Motor neuron (in vitro differentiated cells): ENCODE measurements around the gene MAPRE2. TPM values are rescaled to one million over a fixed set of nuclear protein-coding genes. Genes with fewer than 3 reads are reported as not detected.
"Not testable (repeated sequence)": the region's sequence is repeated elsewhere in the genome, so short reads cannot be mapped to it uniquely, and the experiment has no call there.

Experiments
- ATAC-seq, 8 experiments: fragments of 200-7000 bp; cut with Tn5 transposase; replicated peaks in 6 of 8; 2 replicates each; pipeline ENCODE4 v1.8.0; 2021; ENCODE audit warnings: mild to moderate bottlenecking in 8 of 8, moderate library complexity in 8 of 8
- H3K27ac ChIP-seq, 2 donors: fragments of 250-450 bp; sonication (Bioruptor Pico); 2 replicates each; pipeline ENCODE4 v1.9.0; 2021; ENCODE audit warnings: antibody characterized with exemption in 2 of 2, mild to moderate bottlenecking in 2 of 2, moderate library complexity in 1 of 2
- H3K4me1 ChIP-seq, 2 donors: fragments of 250-450 bp; sonication (Bioruptor Pico); replicated peaks in 1 of 2; 2 replicates each; pipeline ENCODE4 v1.6.1; 2021; ENCODE audit warnings: antibody characterized with exemption in 2 of 2, mild to moderate bottlenecking in 2 of 2, moderate library complexity in 1 of 2
- H3K4me3 ChIP-seq, 5 donors: fragments of 250-450 bp; sonication (Bioruptor Pico); 2 replicates each; pipeline ENCODE4 v1.9.0; 2021; ENCODE audit warnings: antibody characterized with exemption in 5 of 5, mild to moderate bottlenecking in 5 of 5, moderate library complexity in 4 of 5
- WGBS, 10 experiments: fragments of 450-650 bp; shearing (Covaris generic); methylation state at CpG; one replicate each; pipeline ENCODE4 v1.0.0; 2022; 5-methylcytosine and 5-hydroxymethylcytosine counted together
- in situ Hi-C, 9 experiments: fragments of 400-800 bp; cut with MboI; loops; one replicate each; pipeline ENCODE4 v1.15.0; 2021; ENCODE audit warnings: low sequenced_read_pairs in 9 of 9, low pct_unique_long_range_greater_than_20kb in 2 of 9; ENCODE audit not compliant: unreplicated experiment in 9 of 9
- total RNA-seq, 8 experiments: library from RNA; unstranded; fragments of 300-600 nt; gene quantifications; 2 replicates each; pipeline versions ENCODE4 v1.2.3 to v1.2.4, GENCODE V29; 2022

MAPRE2 gene
- total RNA-seq, 8 experiments from 2014 or later: 24.7 to 88.2 (median 67.2) TPM

DNA sequence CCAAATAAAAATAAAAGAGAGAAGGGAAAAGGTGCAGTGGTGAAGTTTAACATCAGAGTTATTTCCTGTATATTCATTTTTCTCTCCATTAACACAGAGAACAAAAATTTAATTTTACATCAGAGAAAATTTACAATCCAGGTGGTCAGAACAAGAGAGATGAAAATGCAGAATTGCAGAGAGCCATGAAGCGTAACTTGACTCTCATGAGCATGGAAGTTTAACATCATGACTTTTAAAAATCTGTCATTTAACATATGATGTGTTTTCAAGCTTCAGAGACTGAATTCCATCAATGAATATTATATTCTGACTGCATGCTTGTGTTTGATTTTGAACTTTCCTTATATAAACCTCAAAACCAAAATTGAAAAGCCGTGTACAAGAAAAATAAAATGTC lies 120.3 kb downstream of the MAPRE2 start:
- peak in 3 of 8 experiments; percentile 52 to 58 (median 53) for ATAC-seq
- 24 to 100% (median 76%) methylated on average over 1 to 2 of the region's 2 CpGs for WGBS, 10 experiments
- no peak overlapping the region for H3K27ac ChIP-seq
- H3K4me3 ChIP-seq: no peak overlapping the region
- peaks cover 2 to 4% of the 10 kb centered on the region in 2 donors for H3K4me1 ChIP-seq
- in situ Hi-C loops: no loop called here

DNA sequence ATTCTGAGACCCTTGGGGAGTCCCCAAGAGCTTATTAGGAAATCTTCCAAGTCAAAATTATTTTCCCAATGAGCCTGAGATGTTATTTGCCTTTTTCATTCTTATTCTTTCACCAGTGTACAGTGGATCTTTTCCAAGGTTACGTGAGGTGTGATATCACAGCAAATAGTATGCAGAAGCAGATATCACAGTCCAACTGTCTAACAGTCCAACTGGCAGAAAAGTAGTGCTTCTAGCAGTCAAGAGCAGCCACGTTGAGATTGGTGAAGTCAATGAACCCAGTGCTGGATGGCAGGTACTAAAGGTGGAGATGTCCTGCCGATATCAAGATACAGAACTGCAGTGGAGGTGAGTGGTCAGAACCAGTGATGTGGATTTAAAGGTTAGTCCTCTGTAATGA lies 120.7 kb downstream of the MAPRE2 start:
- ATAC-seq: no peak
- in situ Hi-C loops: no loop called here
- H3K27ac ChIP-seq: no peak overlapping the region

DNA sequence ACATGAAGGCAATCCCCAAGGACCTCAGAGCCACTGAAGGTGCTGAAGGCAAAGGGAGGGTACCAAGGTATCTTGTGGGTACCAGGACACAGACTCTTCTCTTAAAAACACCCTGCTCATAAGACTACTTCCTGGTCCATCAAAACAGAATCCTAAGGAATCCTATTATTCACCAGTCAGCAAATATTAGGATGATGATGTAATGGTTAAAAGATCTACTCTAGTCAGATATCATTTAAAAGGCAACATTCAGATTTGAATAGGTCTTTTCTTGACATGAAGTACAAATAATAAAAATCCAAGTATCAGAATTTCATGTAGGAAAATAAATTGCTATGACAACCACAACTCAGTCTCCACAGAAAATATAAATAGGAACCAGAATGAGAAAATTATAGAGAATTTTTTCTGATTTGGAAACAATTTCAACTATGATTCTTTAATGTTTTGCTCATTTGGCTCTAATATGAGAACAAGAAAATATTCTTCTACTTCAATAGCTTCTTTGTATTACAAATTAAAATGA lies 121.9 kb downstream of the MAPRE2 start:
- no peak for ATAC-seq
- in situ Hi-C loops: no loop called here
- Histone ChIP-seq H3K27ac (no peak overlapping the region), H3K4me1 (peaks cover 2 to 4% of the 10 kb centered on the region in 2 donors), H3K4me3 (no peak overlapping the region)

More for the DNA sequence above, 120.7 kb downstream of the MAPRE2 start:
- 14 to 100% (median 71%) methylated on average over 1 to 3 of the region's 3 CpGs; no CpG with 5 or more reads in 1 of the 10 experiments for WGBS, 10 experiments
- no peak overlapping the region for H3K4me3 ChIP-seq
- peaks cover 2 to 4% of the 10 kb centered on the region in 2 donors for H3K4me1 ChIP-seq

DNA sequence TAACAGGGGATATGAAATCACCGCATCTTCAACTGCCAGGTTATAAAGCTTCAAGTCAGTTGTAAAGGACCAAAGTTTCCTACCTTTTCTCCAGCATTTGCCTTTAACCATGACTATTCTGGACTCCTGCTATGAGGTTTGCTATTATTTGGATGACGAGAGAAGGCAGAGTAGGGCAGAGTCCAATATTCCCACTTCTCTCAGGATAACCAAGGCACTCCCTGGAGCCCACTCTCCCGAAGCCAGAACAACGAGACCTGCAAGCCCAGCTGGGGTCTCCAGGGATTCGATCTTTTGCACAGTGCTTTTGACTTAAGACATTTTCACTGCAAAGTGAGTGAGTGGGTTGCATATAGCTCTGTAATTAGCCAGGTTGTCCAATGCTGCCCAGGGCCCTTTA lies 122.5 kb downstream of the MAPRE2 start:
- Histone ChIP-seq H3K4me1 (peaks cover 2 to 4% of the 10 kb centered on the region in 2 donors), H3K4me3 (no peak overlapping the region), H3K27ac (no peak overlapping the region)
- WGBS, 10 experiments: 8 to 100% (median 90%) methylated on average over 1 to 5 of the region's 5 CpGs; no CpG with 5 or more reads in 3 of the 10 experiments
- in situ Hi-C loops: no loop called here
- no peak for ATAC-seq

DNA sequence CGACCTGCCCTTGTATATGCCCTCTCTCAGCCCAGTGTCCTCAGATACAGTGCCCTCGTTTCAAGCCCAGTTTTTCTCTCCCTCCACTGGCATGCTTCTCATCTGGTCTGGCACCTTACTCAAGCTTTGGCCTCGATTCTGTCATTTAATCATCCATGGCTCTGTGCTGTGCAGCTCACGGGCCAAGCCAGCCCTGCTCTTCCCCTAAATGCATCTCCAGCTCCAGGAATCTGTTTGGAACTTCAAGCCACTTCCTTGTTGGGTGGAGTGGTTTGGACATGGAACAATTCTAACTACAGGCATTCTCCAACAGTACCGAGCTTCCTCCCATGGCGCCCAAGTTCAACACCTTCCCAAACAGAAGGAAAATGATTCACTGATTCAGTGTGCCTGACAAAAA lies 122.9 kb downstream of the MAPRE2 start:
- no peak overlapping the region for H3K27ac ChIP-seq

DNA sequence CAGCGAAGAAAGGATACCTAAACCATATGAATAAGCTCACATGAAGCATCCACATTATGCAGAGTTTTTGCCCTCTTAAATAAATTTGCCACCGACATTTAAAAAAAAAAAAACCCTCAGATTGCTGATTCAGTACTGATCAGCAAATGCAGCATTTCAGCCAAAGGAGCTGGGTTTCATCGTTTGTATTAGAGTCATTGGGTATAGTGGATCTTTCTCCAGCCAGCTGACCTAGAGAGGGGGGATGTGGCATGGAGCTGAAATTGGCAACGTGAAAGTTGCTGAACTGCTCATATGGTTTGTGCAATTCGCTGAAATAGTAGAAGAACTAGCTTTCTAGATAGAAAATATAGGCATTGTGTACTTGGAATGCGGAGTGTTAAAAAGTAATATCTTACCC lies 126.1 kb downstream of the MAPRE2 start:
- peaks cover 2 to 4% of the 10 kb centered on the region in 2 donors for H3K4me1 ChIP-seq
- H3K27ac ChIP-seq: no peak overlapping the region
- ATAC-seq: peak in 3 of 8 experiments; percentile 33 to 61 (median 59)
- WGBS, 10 experiments: 28 to 88% (median 74%) methylated on average over 1 to 6 of the region's 6 CpGs
- no peak overlapping the region for H3K4me3 ChIP-seq
- in situ Hi-C loops: no loop called here

More for the DNA sequence above, 122.9 kb downstream of the MAPRE2 start:
- 12 to 100% (median 80%) methylated on average over 1 to 5 of the region's 6 CpGs; no CpG with 5 or more reads in 1 of the 10 experiments for WGBS, 10 experiments
- Histone ChIP-seq H3K4me1 (peaks cover 2 to 4% of the 10 kb centered on the region in 2 donors), H3K4me3 (no peak overlapping the region)
- in situ Hi-C loops: no loop called here
- peak in 2 of 8 experiments; percentile 53 to 58 for ATAC-seq

DNA sequence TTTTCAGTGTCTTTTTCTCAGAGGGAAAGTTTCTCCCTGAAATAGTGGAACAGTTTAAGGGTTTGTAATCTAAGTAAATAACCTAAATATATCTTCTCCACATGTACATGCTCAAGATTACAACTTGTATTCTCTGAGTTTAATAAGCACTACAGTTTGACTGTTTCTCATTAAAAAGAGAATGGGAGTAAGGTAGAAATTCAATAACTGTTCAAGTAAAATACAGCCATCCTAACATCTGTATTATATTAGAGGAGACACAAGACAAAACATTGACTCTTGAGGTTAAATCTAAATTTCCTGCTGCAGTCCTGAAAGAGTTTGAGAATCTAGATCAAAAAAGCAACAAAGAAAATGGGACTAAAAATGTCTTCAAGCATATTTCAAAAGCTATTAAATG lies 126.6 kb downstream of the MAPRE2 start:
- Histone ChIP-seq H3K4me3 (no peak overlapping the region), H3K27ac (no peak overlapping the region), H3K4me1 (peaks cover 2 to 4% of the 10 kb centered on the region in 2 donors)
- in situ Hi-C loops: no loop called here
- ATAC-seq: no peak

DNA sequence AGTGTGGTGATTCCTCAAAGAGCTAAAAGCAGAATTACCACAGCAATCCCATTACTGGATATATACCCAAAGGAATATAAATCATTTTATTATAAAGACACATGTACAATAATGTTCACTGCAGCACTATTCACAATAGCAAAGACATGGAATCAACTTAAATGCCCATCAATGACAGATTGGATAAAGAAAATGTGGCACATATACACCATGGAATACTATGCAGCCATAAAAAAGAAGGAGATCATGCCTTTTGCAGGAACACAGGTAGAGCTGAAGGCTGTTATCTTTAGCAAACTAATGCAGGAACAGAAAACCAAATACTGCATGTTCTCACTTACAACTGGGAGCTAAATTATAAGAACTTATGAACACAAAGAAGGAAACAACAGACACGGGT lies 129.1 kb downstream of the MAPRE2 start:
- H3K4me3 ChIP-seq, in situ Hi-C loops: not testable (repeated sequence)

DNA sequence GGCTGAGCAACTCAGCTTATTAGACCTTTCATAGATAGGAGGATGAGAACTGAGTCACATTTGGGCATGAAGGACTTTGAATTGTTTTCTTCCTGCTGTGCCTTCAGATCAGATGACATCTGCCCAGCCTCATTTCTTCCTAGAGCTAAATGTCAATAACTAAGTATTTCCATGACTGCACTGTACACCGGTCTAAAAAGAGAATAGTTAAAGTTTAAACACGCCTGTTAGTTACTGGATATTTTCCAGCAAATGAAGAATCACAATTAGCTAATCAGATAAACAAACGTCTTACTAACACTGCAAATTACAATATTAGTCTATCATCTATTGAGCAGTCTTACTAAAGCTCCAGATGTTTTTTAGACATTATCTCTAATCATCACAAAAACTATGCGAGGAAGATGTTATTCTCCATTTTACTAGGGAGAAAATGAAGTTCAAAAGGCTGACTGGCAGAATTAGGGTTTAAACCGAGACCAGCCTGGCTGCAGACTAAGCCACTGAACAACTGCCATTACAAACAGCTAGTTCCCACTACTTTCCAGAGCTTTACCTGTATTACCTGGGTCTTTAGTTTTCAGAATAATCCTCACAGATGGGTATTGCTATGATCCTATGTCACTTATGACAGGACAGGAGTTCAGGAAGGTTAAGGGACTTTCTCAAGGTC lies 130.2 kb downstream of the MAPRE2 start:
- in situ Hi-C loops: no loop called here
- Histone ChIP-seq H3K4me1 (peaks cover 2 to 4% of the 10 kb centered on the region in 2 donors), H3K4me3 (no peak overlapping the region), H3K27ac (no peak overlapping the region)
- WGBS, 10 experiments: 3 to 86% (median 67%) methylated on average over 3 to 5 of the region's 5 CpGs; no CpG with 5 or more reads in 1 of the 10 experiments
- peak in 2 of 8 experiments; percentile 18 to 46 for ATAC-seq

More for the DNA sequence above, 129.1 kb downstream of the MAPRE2 start:
- H3K4me1 ChIP-seq, ATAC-seq, H3K27ac ChIP-seq: not testable (repeated sequence)
- WGBS, 10 experiments: 0 to 100% (median 90%) methylated on average over 1 of the region's 1 CpG; no CpG with 5 or more reads in 2 of the 10 experiments

DNA sequence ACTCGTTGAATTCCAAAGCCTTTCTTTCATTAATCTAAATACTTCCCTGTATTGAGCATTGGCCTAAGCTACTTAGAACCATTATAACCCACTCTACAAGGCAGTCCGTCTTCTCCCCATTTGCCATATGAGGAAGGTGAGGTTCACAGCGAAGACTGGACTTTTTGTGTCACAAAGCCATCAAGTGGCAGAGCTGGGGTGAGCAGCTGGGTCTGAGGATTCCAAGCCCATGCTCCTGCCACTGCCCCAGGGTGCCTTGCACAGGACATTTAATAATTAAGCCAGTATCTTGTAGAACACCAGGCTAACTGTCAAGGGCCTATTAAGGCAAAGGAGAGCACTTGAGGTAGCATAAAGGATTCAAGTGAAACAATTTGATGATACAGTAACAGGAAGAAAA lies 130.8 kb downstream of the MAPRE2 start:
- in situ Hi-C loops: no loop called here
- no peak overlapping the region for H3K4me3 ChIP-seq
- H3K4me1 ChIP-seq: peaks cover 2 to 4% of the 10 kb centered on the region in 2 donors
- H3K27ac ChIP-seq: no peak overlapping the region
- WGBS, 10 experiments: 80 to 100% (median 89%) methylated on average over 1 to 3 of the region's 3 CpGs; no CpG with 5 or more reads in 2 of the 10 experiments
- ATAC-seq: no peak

DNA sequence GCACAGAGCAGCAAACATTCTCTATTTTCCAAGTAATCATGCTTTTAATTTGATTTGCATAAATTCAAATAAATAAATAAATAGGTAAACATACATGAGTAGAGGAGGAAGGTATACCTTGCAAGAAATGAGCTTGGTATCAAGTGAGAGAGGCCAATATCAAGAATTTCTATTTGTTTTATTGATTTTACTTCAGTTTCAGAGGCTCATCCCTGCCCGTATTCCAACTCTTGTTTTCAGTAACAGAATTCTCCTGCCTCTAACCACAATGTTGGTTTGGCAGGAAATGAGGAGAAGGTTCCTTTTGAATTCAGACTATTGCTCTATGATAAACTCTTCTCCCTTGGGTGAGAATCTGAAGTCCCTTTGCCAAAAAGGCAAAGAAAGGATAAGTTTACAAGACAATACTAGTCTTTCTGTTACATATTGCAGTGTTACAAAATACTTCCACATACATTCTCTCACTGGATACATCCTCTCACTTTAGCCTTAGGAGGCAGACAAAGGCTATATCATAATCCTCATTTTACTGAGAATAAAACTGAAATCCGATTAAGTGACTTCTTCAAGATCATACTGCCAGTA lies 131.3 kb downstream of the MAPRE2 start:
- Histone ChIP-seq H3K4me1 (peaks cover 2 to 4% of the 10 kb centered on the region in 2 donors), H3K27ac (no peak overlapping the region), H3K4me3 (no peak overlapping the region)
- no peak for ATAC-seq
- in situ Hi-C loops: no loop called here
- 58 to 100% (median 73%) methylated on average over 1 to 2 of the region's 2 CpGs; no CpG with 5 or more reads in 1 of the 10 experiments for WGBS, 10 experiments

DNA sequence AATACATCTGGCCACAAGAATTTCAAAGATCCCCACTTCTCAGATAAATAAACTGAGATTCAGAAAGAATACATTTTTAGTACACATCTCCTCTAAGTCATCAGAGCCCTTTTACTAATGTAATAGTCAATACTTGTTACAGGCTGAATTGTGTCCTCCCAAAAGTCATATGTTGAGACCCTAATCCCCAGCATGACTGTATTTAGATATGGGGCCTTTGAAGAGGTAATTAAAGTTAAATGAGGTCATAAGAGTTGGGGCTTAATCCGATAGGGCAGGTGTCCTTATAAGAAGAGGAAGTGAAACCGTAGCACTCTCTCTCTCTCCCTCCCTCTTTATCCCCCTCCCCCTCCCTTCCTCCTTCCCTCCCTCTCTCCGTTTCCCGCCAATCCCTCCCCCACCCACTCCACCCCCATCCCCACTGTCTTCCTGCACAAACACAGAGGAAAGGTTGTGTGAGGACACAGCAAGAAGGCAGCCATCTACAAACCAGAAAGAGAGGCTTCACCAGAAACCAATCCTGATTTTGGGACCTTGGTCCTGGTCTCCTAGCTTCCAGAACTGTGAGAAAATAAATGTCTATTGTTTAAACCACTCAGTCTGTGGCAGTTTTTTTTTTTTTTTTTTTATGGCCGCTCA lies 133.0 kb downstream of the MAPRE2 start:
- 70 to 100% (median 89%) methylated on average over 1 to 3 of the region's 5 CpGs; no CpG with 5 or more reads in 2 of the 10 experiments for WGBS, 10 experiments
- Histone ChIP-seq H3K4me1 (peaks cover 2 to 4% of the 10 kb centered on the region in 2 donors), H3K27ac (no peak overlapping the region), H3K4me3 (no peak overlapping the region)
- in situ Hi-C loops: no loop called here
- peak in 1 of 8 experiments; percentile 15 for ATAC-seq

DNA sequence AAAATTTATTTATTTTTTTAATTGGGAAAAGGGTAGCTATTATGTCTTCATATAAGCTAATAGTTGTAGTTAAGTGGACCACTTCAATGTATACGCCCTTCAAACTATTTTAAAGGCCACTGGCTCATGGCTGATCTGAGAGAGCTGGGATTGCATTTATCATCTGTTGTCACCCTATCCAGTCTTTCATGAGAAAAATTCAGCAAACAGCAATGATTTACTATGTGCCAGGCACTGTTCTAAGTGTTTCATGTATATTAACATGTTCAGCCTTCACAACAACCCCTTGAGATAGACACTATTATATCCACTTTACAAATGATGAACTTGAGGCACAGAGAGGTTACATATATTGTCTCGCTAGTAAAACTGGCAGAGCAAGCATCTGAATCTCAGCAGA lies 133.5 kb downstream of the MAPRE2 start:
- peak in 5 of 8 experiments; percentile 11 to 68 (median 46) for ATAC-seq
- 10 to 100% (median 100%) methylated on average over 1 to 2 of the region's 2 CpGs; no CpG with 5 or more reads in 1 of the 10 experiments for whole genome bisulfite sequencing, 10 experiments
- no peak overlapping the region for H3K4me3 ChIP-seq
- peaks cover 2 to 4% of the 10 kb centered on the region in 2 donors for H3K4me1 ChIP-seq
- in situ Hi-C loops: no loop called here
- H3K27ac ChIP-seq: no peak overlapping the region
